Measurements from ENCODE around the gene TJP2.

The TJP2 gene

GRCh38 chr9:69317081-69317480, 143.0 kb downstream of the TJP2 start:
- no peak overlapping the region for H3K4me2 ChIP-seq
- no peak overlapping the region for H3K9ac ChIP-seq
- H3K79me2 ChIP-seq (ENCODE audit: insufficient read depth, low read depth), result no peaks in the 10 kb centered on the region
- H3K27ac ChIP-seq, result no peak overlapping the region
- H3K36me3 ChIP-seq (ENCODE audit: insufficient read depth), result no peaks in the 10 kb centered on the region
- H2AFZ ChIP-seq (ENCODE audit: low read depth), result no peak overlapping the region
- H3K27me3 ChIP-seq (ENCODE audit: insufficient read depth, low read depth), result no peaks in the 10 kb centered on the region
- H3K4me3 ChIP-seq (IDR thresholded peaks at IDR 0.05; ENCODE audit: insufficient read depth, low read depth, low read length), result no peak overlapping the region
- no peaks in the 10 kb centered on the region for H3K4me1 ChIP-seq (ENCODE audit: low read depth, poor library complexity, severe bottlenecking)
- TF ChIP-seq CTCF (conservative IDR thresholded peaks at IDR 0.05; ENCODE audit: low read depth, low read length), result no peak
- no peaks in the 10 kb centered on the region for H4K20me1 ChIP-seq (ENCODE audit: insufficient read depth)

GRCh38 chr9:69317894-69318293, 143.8 kb downstream of the TJP2 start:
- Histone ChIP-seq H3K27me3 (ENCODE audit: insufficient read depth, low read depth) (no peaks in the 10 kb centered on the region), H3K4me1 (ENCODE audit: low read depth, poor library complexity, severe bottlenecking) (no peaks in the 10 kb centered on the region), H3K79me2 (ENCODE audit: insufficient read depth, low read depth) (no peaks in the 10 kb centered on the region), H3K9ac (no peak overlapping the region), H4K20me1 (ENCODE audit: insufficient read depth) (no peaks in the 10 kb centered on the region), H3K4me2 (no peak overlapping the region), H3K27ac (no peak overlapping the region), H3K4me3 (IDR thresholded peaks at IDR 0.05; ENCODE audit: insufficient read depth, low read depth, low read length) (no peak overlapping the region), H2AFZ (ENCODE audit: low read depth) (no peak overlapping the region), H3K36me3 (ENCODE audit: insufficient read depth) (no peaks in the 10 kb centered on the region)
- TF ChIP-seq CTCF (conservative IDR thresholded peaks at IDR 0.05; ENCODE audit: low read depth, low read length), result no peak

- TF ChIP-seq CTCF (conservative IDR thresholded peaks at IDR 0.05; ENCODE audit: low read depth, low read length), result no peak
- no peak overlapping the region for H3K4me2 ChIP-seq
These were observed 145.4 kb downstream of the TJP2 start for GRCh38 chr9:69319324-69320025.

GRCh38 chr9:69322256-69322655, 148.2 kb downstream of the TJP2 start:
- Histone ChIP-seq H3K27me3 (ENCODE audit: insufficient read depth, low read depth) (no peaks in the 10 kb centered on the region), H4K20me1 (ENCODE audit: insufficient read depth) (no peaks in the 10 kb centered on the region), H3K9ac (no peak overlapping the region), H3K4me1 (ENCODE audit: low read depth, poor library complexity, severe bottlenecking) (no peaks in the 10 kb centered on the region), H3K4me3 (IDR thresholded peaks at IDR 0.05; ENCODE audit: insufficient read depth, low read depth, low read length) (no peak overlapping the region), H3K36me3 (ENCODE audit: insufficient read depth) (no peaks in the 10 kb centered on the region), H3K27ac (no peak overlapping the region), H3K4me2 (no peak overlapping the region), H2AFZ (ENCODE audit: low read depth) (no peak overlapping the region), H3K79me2 (ENCODE audit: insufficient read depth, low read depth) (no peaks in the 10 kb centered on the region)
- no peak for TF ChIP-seq CTCF (conservative IDR thresholded peaks at IDR 0.05; ENCODE audit: low read depth, low read length)

More at GRCh38 chr9:69319324-69320025, 145.4 kb downstream of the TJP2 start:
- no peaks in the 10 kb centered on the region for H3K79me2 ChIP-seq (ENCODE audit: insufficient read depth, low read depth)
- H4K20me1 ChIP-seq (ENCODE audit: insufficient read depth), result no peaks in the 10 kb centered on the region
- H3K9ac ChIP-seq, result no peak overlapping the region
- H2AFZ ChIP-seq (ENCODE audit: low read depth), result no peak overlapping the region
- no peak overlapping the region for H3K4me3 ChIP-seq (IDR thresholded peaks at IDR 0.05; ENCODE audit: insufficient read depth, low read depth, low read length)
- H3K4me1 ChIP-seq (ENCODE audit: low read depth, poor library complexity, severe bottlenecking), result no peaks in the 10 kb centered on the region
- H3K27ac ChIP-seq, result no peak overlapping the region
- no peaks in the 10 kb centered on the region for H3K36me3 ChIP-seq (ENCODE audit: insufficient read depth)
- no peaks in the 10 kb centered on the region for H3K27me3 ChIP-seq (ENCODE audit: insufficient read depth, low read depth)

All from KMS-11 (cell line).